Measurements from ENCODE around the gene CTNNAL1.
A peak's percentile ranks its signal among the peaks of the same experiment; 100 is the strongest.

CTNNAL1 gene

DNA sequence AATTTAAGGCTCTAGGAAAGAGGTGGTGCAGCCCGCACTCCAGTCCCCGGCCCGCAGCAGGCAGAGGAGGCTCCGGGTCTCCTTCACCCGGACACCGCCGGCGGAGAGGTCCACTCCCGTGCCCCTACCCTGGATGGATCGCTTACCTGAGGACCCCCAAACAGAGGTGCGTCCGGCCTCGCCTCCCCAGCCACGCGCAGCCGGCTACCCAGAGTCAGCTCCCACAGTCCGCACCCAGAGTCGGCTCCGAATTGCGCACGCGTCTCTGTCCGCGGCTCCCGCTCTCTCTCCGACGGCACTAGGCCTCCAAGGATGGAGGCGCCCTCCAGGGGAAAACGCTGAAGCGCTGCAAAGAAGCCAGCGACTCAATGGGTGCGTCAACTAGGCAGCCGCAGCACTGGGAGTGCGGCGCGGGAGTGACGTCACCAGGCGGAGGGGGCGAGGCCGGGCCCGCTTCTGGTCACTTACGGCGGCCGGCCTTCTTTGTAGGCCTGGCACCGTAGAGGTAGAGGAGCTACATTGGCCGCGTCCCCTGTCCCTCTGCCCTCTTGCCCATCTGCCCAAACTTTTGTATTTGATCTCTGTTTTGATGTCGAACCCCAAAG, 79.5 kb downstream of the CTNNAL1 start, which contains the start of gene ELP1 (continued):
- TF ChIP-seq, protein P1, sequence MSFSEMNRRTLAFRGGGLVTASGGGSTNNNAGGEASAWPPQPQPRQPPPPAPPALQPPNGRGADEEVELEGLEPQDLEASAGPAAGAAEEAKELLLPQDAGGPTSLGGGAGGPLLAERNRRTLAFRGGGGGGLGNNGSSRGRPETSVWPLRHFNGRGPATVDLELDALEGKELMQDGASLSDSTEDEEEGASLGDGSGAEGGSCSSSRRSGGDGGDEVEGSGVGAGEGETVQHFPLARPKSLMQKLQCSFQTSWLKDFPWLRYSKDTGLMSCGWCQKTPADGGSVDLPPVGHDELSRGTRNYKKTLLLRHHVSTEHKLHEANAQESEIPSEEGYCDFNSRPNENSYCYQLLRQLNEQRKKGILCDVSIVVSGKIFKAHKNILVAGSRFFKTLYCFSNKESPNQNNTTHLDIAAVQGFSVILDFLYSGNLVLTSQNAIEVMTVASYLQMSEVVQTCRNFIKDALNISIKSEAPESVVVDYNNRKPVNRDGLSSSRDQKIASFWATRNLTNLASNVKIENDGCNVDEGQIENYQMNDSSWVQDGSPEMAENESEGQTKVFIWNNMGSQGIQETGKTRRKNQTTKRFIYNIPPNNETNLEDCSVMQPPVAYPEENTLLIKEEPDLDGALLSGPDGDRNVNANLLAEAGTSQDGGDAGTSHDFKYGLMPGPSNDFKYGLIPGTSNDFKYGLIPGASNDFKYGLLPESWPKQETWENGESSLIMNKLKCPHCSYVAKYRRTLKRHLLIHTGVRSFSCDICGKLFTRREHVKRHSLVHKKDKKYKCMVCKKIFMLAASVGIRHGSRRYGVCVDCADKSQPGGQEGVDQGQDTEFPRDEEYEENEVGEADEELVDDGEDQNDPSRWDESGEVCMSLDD (tag by site-specific recombination; IDR thresholded peaks at IDR 0.05), result peak; percentile 87
- TF ChIP-seq, protein P2, sequence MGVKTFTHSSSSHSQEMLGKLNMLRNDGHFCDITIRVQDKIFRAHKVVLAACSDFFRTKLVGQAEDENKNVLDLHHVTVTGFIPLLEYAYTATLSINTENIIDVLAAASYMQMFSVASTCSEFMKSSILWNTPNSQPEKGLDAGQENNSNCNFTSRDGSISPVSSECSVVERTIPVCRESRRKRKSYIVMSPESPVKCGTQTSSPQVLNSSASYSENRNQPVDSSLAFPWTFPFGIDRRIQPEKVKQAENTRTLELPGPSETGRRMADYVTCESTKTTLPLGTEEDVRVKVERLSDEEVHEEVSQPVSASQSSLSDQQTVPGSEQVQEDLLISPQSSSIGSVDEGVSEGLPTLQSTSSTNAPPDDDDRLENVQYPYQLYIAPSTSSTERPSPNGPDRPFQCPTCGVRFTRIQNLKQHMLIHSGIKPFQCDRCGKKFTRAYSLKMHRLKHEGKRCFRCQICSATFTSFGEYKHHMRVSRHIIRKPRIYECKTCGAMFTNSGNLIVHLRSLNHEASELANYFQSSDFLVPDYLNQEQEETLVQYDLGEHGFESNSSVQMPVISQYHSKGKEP (tag by site-specific recombination; IDR thresholded peaks at IDR 0.05), result no peak
- TF ChIP-seq SCRT2 (tag by site-specific recombination; IDR thresholded peaks at IDR 0.05), result no peak
- TF ChIP-seq ZNF10 (tag by site-specific recombination; IDR thresholded peaks at IDR 0.05), result no peak
- TF ChIP-seq GLIS2 (tag by site-specific recombination; IDR thresholded peaks at IDR 0.05), result peak; percentile 58
- no peak; the same call in 1 of the 2 replicates for TF ChIP-seq MEIS1 (CRISPR knock-in tag; IDR thresholded peaks at IDR 0.05; ENCODE audit: borderline replicate concordance)
- TF ChIP-seq ZNF701 (tag by site-specific recombination; IDR thresholded peaks at IDR 0.05), result no peak
- TF ChIP-seq ZNF37A (tag by site-specific recombination; IDR thresholded peaks at IDR 0.05), result no peak
- TF ChIP-seq, protein P3, sequence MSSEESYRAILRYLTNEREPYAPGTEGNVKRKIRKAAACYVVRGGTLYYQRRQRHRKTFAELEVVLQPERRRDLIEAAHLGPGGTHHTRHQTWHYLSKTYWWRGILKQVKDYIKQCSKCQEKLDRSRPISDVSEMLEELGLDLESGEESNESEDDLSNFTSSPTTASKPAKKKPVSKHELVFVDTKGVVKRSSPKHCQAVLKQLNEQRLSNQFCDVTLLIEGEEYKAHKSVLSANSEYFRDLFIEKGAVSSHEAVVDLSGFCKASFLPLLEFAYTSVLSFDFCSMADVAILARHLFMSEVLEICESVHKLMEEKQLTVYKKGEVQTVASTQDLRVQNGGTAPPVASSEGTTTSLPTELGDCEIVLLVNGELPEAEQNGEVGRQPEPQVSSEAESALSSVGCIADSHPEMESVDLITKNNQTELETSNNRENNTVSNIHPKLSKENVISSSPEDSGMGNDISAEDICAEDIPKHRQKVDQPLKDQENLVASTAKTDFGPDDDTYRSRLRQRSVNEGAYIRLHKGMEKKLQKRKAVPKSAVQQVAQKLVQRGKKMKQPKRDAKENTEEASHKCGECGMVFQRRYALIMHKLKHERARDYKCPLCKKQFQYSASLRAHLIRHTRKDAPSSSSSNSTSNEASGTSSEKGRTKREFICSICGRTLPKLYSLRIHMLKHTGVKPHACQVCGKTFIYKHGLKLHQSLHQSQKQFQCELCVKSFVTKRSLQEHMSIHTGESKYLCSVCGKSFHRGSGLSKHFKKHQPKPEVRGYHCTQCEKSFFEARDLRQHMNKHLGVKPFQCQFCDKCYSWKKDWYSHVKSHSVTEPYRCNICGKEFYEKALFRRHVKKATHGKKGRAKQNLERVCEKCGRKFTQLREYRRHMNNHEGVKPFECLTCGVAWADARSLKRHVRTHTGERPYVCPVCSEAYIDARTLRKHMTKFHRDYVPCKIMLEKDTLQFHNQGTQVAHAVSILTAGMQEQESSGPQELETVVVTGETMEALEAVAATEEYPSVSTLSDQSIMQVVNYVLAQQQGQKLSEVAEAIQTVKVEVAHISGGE (tag by site-specific recombination; conservative IDR thresholded peaks at IDR 0.05; ENCODE audit: low read depth), result peak; percentile 16
- no peak for TF ChIP-seq ZNF670 (tag by site-specific recombination; IDR thresholded peaks at IDR 0.05; ENCODE audit: low read depth)
- TF ChIP-seq ZEB2 (tag by site-specific recombination; IDR thresholded peaks at IDR 0.05), result no peak; the same call in none of the 2 replicates
- no peak for TF ChIP-seq ZNF239 (tag by site-specific recombination; IDR thresholded peaks at IDR 0.05)
- TF ChIP-seq ZNF660 (tag by site-specific recombination; IDR thresholded peaks at IDR 0.05), result peak; percentile 28
- TF ChIP-seq, protein P4, sequence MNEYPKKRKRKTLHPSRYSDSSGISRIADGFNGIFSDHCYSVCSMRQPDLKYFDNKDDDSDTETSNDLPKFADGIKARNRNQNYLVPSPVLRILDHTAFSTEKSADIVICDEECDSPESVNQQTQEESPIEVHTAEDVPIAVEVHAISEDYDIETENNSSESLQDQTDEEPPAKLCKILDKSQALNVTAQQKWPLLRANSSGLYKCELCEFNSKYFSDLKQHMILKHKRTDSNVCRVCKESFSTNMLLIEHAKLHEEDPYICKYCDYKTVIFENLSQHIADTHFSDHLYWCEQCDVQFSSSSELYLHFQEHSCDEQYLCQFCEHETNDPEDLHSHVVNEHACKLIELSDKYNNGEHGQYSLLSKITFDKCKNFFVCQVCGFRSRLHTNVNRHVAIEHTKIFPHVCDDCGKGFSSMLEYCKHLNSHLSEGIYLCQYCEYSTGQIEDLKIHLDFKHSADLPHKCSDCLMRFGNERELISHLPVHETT (tag by site-specific recombination; IDR thresholded peaks at IDR 0.05), result no peak
- TF ChIP-seq ZNF473 (tag by site-specific recombination; IDR thresholded peaks at IDR 0.05), result no peak
- TF ChIP-seq ZNF140 (tag by site-specific recombination; IDR thresholded peaks at IDR 0.05), result no peak
- no peak for TF ChIP-seq ZNF596 (tag by site-specific recombination; IDR thresholded peaks at IDR 0.05)
- TF ChIP-seq ZNF747 (tag by site-specific recombination; IDR thresholded peaks at IDR 0.05), result no peak
- TF ChIP-seq, protein P5, sequence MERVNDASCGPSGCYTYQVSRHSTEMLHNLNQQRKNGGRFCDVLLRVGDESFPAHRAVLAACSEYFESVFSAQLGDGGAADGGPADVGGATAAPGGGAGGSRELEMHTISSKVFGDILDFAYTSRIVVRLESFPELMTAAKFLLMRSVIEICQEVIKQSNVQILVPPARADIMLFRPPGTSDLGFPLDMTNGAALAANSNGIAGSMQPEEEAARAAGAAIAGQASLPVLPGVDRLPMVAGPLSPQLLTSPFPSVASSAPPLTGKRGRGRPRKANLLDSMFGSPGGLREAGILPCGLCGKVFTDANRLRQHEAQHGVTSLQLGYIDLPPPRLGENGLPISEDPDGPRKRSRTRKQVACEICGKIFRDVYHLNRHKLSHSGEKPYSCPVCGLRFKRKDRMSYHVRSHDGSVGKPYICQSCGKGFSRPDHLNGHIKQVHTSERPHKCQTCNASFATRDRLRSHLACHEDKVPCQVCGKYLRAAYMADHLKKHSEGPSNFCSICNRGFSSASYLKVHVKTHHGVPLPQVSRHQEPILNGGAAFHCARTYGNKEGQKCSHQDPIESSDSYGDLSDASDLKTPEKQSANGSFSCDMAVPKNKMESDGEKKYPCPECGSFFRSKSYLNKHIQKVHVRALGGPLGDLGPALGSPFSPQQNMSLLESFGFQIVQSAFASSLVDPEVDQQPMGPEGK (tag by site-specific recombination; IDR thresholded peaks at IDR 0.05), result peak; percentile 96
- TF ChIP-seq, protein P6, sequence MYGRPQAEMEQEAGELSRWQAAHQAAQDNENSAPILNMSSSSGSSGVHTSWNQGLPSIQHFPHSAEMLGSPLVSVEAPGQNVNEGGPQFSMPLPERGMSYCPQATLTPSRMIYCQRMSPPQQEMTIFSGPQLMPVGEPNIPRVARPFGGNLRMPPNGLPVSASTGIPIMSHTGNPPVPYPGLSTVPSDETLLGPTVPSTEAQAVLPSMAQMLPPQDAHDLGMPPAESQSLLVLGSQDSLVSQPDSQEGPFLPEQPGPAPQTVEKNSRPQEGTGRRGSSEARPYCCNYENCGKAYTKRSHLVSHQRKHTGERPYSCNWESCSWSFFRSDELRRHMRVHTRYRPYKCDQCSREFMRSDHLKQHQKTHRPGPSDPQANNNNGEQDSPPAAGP (tag by site-specific recombination; IDR thresholded peaks at IDR 0.05), result 0 out of 2 replicates have a peak, but pooled peaks have one; percentile 29
- no peak for TF ChIP-seq KLF7 (tag by site-specific recombination; IDR thresholded peaks at IDR 0.05; ENCODE audit: borderline replicate concordance)
- TF ChIP-seq ZNF843 (tag by site-specific recombination; IDR thresholded peaks at IDR 0.05), result 0 out of 2 replicates have a peak, but pooled peaks have one; percentile 8
- TF ChIP-seq, protein P7, sequence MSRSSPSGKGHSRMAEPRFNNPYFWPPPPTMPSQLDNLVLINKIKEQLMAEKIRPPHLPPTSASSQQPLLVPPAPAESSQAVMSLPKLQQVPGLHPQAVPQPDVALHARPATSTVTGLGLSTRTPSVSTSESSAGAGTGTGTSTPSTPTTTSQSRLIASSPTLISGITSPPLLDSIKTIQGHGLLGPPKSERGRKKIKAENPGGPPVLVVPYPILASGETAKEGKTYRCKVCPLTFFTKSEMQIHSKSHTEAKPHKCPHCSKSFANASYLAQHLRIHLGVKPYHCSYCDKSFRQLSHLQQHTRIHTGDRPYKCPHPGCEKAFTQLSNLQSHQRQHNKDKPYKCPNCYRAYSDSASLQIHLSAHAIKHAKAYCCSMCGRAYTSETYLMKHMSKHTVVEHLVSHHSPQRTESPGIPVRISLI (tag by site-specific recombination; IDR thresholded peaks at IDR 0.05), result no peak
- TF ChIP-seq ZBTB17 (tag by site-specific recombination; IDR thresholded peaks at IDR 0.05), result peak; percentile 60
- TF ChIP-seq SETDB1 (IDR thresholded peaks at IDR 0.05; ENCODE audit: insufficient read length, low read length), result no peak
- no peak for TF ChIP-seq ZNF426 (tag by site-specific recombination; IDR thresholded peaks at IDR 0.05)
